Ovary (tissue), 9 donors: Measurements from ENCODE around the gene ST8SIA6. TPM values are rescaled to one million over a fixed set of nuclear protein-coding genes. Genes with fewer than 3 reads are reported as not detected.

ENCODE experiments used
- DNase-seq, 5 donors: peaks; one replicate each; pipeline ENCODE4 v3.0.0-alpha.2; 2019 to 2020
- H3K27ac ChIP-seq, 2 donors: fragments of 200-600 bp; one replicate each; pipeline versions ENCODE4 v1.5.1 to v1.8.0; 2019 to 2022
- H3K27me3 ChIP-seq: fragments of 200-600 bp; one replicate; pipeline ENCODE4 v1.8.0; 2022
- H3K36me3 ChIP-seq: fragments of 200-600 bp; sonication (generic); one replicate; pipeline ENCODE4 v1.5.1; 2019
- H3K4me1 ChIP-seq: one replicate; pipeline ENCODE4 v1.8.1; 2013; ENCODE audit warnings: mild to moderate bottlenecking, moderate library complexity; ENCODE audit not compliant: insufficient read depth
- H3K4me3 ChIP-seq: fragments of 200-600 bp; sonication (generic); one replicate; pipeline ENCODE4 v1.5.1; 2017
- H3K9me3 ChIP-seq, 2 donors: fragments of 200-600 bp in 1 of 2; sonication (generic) in 1 of 2; one replicate each; pipeline versions ENCODE4 v1.5.1 to v1.8.1; 2013 to 2019; ENCODE audit warnings: mild to moderate bottlenecking in 1 of 2, moderate library complexity in 1 of 2
- EP300 ChIP-seq: sonication (generic); formaldehyde crosslinking; IDR thresholded peaks from one replicate; pipeline ENCODE4 v1.6.1; 2017; ENCODE audit warnings: antibody characterized with exemption
- POLR2A ChIP-seq: fragments of 450-650 bp; IDR thresholded peaks from one replicate; pipeline ENCODE4 v1.6.1; 2017; ENCODE audit warnings: antibody characterized with exemption, mild to moderate bottlenecking, moderate library complexity
- WGBS, 3 donors: extraction: QIAGEN DNeasy Blood & Tissue Kit in 1 of 3; methylation state at CpG; one replicate each; pipeline versions ENCODE4 v1.1.5 to v1.1.7; 2013 to 2017; 5-methylcytosine and 5-hydroxymethylcytosine counted together
- intact Hi-C, 4 donors: fragments of 100-400 bp; cut with DNase I; formaldehyde crosslinking; loops; one replicate each; pipeline versions ENCODE4 v1.11.0 to v1.15.1; 2022 to 2023
- polyA plus RNA-seq, 2 donors: library from polyadenylated mRNA; stranded (reverse); fragments of 200-250 nt in 1 of 2; fragments of 350-450 nt in 1 of 2; fragmentation: Illumina TruSeq in 1 of 2; extraction: RNeasy Lipid Tissue Mini Kit (QIAGEN cat#74804) in 1 of 2; gene quantifications; one replicate each; pipeline ENCODE4 v1.2.3, GENCODE V29; 2013 to 2014
- total RNA-seq, 7 donors: library from RNA; depleted of rRNA in 2 of 7; stranded (reverse); fragments of >200 nt in 2 of 7; fragmentation: NEBNext Ultra II Directional in 3 of 7; extraction: Animal tissue kit (Norgen Biotek cat#: 25700) in 3 of 7; gene quantifications; one replicate each; pipeline versions ENCODE4 v1.1.0 to v1.2.4, GENCODE V29; 2016 to 2023
- TF ChIP-seq, protein P1 (sequence below), 3 donors: fragments of 450-650 bp in 2 of 3; fragments of 200-600 bp in 1 of 3; IDR thresholded peaks; one replicate each; pipeline versions ENCODE4 v1.5.1 to v1.8.0; 2016 to 2022; ENCODE audit warnings: antibody characterized with exemption in 3 of 3, mild to moderate bottlenecking in 1 of 3
- donor health status: DM: no; HTN: no; CAD: no; lungs with moderate emphysema.
- donor health status: DM: no; HTN: no; CAD: no.
- donor health status: Bipolar disorder and iron deficiency.
- donor health status: DM: yes; HTN: yes; CAD: no.
- donor health status: DM: no; HTN: no; CAD: no.
- donor health status: DM: yes; HTN: yes; CAD: no.

Gene ST8SIA6
- total and polyA plus RNA-seq, 9 donors, result 0.22 to 2.1 (median 0.95) TPM; not detected in 1

DNA sequence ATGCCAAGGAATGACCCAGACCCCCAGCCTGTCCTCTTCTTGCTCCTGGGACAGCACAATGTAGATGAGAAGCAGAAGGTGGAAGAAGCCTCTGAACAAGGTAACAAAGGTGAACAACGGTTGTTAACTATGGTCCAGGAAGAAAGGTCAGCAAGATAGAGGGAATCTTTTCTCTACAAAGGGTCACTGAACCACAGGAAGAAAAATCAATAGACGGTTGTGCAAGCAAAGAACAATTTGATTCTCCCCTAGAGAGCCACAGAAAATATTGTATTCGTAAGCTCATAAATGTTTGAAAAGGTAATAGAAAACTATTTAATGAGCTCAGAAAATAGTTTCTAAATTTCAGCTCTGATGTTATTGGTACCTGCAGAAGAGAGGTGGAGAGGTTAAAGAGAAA is 111.3 kb downstream of the ST8SIA6 start:
- H3K4me1 ChIP-seq, result no peaks in the 10 kb centered on the region
- DNase-seq, result no peak
- H3K36me3 ChIP-seq, result no peaks in the 10 kb centered on the region
- no peak overlapping the region for H3K4me3 ChIP-seq
- intact Hi-C loops, result no loop called here
- no peaks in the 10 kb centered on the region for H3K27me3 ChIP-seq
- no peak for TF ChIP-seq POLR2A
- TF ChIP-seq, protein P1, sequence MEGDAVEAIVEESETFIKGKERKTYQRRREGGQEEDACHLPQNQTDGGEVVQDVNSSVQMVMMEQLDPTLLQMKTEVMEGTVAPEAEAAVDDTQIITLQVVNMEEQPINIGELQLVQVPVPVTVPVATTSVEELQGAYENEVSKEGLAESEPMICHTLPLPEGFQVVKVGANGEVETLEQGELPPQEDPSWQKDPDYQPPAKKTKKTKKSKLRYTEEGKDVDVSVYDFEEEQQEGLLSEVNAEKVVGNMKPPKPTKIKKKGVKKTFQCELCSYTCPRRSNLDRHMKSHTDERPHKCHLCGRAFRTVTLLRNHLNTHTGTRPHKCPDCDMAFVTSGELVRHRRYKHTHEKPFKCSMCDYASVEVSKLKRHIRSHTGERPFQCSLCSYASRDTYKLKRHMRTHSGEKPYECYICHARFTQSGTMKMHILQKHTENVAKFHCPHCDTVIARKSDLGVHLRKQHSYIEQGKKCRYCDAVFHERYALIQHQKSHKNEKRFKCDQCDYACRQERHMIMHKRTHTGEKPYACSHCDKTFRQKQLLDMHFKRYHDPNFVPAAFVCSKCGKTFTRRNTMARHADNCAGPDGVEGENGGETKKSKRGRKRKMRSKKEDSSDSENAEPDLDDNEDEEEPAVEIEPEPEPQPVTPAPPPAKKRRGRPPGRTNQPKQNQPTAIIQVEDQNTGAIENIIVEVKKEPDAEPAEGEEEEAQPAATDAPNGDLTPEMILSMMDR (IDR thresholded peaks at IDR 0.05), result no peak
- H3K9me3 ChIP-seq, result peaks cover 0 to 2% of the 10 kb centered on the region in 2 donors
- 79 to 86% (median 80%) methylated on average over 3 of the region's 3 CpGs for WGBS, 3 donors
- no peak overlapping the region for H3K27ac ChIP-seq

DNA sequence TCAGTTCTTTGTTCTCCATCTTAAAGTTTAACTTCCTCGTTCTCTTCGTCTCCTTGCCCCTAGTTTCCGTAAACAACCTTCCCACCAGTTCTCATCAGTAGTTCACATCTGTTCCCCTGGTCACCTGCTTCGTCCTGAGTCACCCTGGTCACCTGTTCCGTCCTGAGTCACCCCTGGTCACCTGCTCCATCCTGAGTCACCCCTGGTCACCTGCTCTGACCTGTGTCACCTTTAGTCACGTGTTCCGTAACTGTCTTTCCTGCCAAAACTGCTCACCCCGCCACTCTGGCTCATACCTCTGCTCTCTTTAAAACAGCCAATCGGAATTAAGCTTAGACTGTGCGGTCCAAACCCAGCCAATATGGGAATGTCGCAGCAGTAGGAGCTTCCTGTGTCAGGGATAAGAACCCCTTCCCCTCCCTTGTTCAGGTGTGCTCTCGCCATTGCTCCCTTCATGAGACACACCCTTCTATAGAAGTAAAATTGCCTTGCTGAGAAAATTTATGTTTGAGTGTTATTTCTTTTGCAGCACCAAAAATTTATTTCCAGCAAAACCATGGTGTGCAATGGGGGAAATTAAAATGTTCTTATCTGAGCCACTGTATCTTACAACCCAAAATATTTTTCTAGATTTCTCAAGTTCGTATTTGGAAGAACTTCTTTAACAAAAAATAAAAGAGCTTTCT is 114.1 kb downstream of the ST8SIA6 start:
- no peaks in the 10 kb centered on the region for H3K36me3 ChIP-seq
- H3K4me3 ChIP-seq, result no peak overlapping the region
- H3K9me3 ChIP-seq, result peaks cover 0 to 2% of the 10 kb centered on the region in 2 donors
- TF ChIP-seq EP300 (no peak), POLR2A (no peak)
- TF ChIP-seq, protein P1 (IDR thresholded peaks at IDR 0.05), result no peak
- intact Hi-C loops, result no loop called here
- no peaks in the 10 kb centered on the region for H3K27me3 ChIP-seq
- 85 to 93% (median 85%) methylated on average over 13 of the region's 13 CpGs for WGBS, 3 donors
- no peak overlapping the region for H3K27ac ChIP-seq
- H3K4me1 ChIP-seq, result no peaks in the 10 kb centered on the region
- DNase-seq, result no peak

DNA sequence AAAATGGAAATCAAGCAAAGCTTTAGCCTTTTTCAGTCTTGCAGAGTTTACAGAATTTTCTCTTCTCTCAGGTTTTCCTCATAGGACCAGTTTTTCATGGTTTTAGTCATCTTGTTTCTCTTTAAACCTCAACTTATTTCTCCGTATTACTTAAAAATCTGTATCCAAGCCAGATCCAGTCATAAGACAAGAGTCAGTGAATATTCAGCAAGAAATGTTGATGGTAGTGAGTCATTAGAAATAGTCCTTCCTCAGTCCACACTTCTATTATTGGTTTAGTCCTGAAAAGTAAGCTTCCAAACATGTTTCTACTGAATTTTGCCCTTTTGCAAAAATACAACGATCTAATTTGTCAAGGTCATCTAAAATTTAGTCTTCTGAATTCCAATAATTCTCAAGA is 119.3 kb downstream of the ST8SIA6 start:
- H3K4me3 ChIP-seq, result no peak overlapping the region
- 9 to 15% (median 12%) methylated on average over 2 of the region's 2 CpGs for WGBS, 3 donors
- DNase-seq, result no peak
- no peaks in the 10 kb centered on the region for H3K27me3 ChIP-seq
- H3K36me3 ChIP-seq, result no peaks in the 10 kb centered on the region
- H3K27ac ChIP-seq, result no peak overlapping the region
- H3K9me3 ChIP-seq, result no peaks in the 10 kb centered on the region
- no peaks in the 10 kb centered on the region for H3K4me1 ChIP-seq
- intact Hi-C loops, result no loop called here
- TF ChIP-seq POLR2A (no peak), EP300 (no peak)
- TF ChIP-seq, protein P1 (IDR thresholded peaks at IDR 0.05), result no peak

DNA sequence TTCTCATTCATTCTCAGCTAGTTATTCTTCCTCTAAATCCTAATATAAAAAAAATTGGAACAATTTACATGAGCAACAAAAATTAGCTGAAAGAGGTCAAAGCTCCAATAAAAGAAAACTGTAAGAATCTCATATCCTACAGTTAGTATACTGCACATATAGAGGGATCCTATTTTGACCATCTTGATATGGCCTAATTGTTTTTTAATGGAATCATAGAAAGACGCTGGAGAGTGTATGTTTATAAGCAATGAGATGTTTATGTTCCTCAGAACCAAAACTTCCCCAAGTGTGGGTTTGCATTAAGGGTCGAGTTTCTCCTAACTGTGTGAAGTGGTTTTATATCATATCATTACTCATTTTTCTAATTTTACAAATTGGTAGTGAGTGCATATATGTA is 123.9 kb downstream of the ST8SIA6 start:
- TF ChIP-seq POLR2A, result no peak
- no peak for TF ChIP-seq EP300
- TF ChIP-seq, protein P1 (IDR thresholded peaks at IDR 0.05), result no peak
- no peaks in the 10 kb centered on the region for H3K9me3 ChIP-seq

More for the DNA sequence above, 123.9 kb downstream of the ST8SIA6 start:
- no peak overlapping the region for H3K4me3 ChIP-seq
- no peaks in the 10 kb centered on the region for H3K4me1 ChIP-seq
- no peaks in the 10 kb centered on the region for H3K27me3 ChIP-seq
- H3K27ac ChIP-seq, result no peak overlapping the region
- H3K36me3 ChIP-seq, result no peaks in the 10 kb centered on the region
- 39 to 52% (median 51%) methylated on average over 2 of the region's 2 CpGs for WGBS, 3 donors
- no peak for DNase-seq
- intact Hi-C loops, result no loop called here
